Suppressor macrophage (primary cell): ENCODE data around the gene LEMD3.
"Not testable (repeated sequence)": the region's sequence is repeated elsewhere in the genome, so short reads cannot be mapped to it uniquely, and the experiment has no call there.

Experiments
- DNase-seq, 4 experiments: peaks; one replicate each; pipeline ENCODE4 v3.0.0-alpha.2; 2020 to 2022

The LEMD3 gene

DNA sequence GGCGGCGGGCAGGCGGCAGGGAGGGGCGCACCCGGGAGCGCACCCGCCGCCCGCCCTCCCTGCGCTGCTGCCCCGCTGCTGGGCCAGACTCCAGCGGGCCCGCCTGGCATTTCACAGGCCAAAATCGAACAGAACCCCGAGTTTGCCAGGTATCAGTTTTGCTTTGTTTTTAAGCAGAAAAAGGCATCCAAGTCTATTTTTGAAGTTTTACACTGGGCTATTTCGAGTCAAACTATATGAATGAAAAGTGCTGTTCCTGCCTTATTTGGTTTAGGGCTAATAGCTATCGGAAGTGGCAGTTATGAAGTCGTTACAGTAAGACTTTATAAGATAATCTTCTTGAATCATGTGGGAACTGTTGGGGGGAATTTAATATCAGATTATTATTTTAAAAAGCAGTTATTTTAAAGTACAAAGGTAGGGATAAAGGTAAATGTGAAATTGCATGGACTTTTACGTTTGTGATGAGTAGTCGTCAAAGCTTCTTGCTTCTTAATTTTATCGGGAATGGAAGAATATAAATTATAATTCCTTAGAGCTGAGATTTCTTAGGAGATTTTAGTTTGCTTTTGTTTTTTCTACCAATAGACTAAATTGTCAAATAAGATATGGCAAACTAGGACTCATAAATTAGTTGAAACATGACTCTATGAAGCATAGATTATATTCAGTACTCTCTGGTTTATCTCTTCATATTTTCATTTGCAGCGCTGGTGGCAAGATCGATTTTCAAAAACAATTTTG, 110.2 kb downstream of the LEMD3 start:
- peak in 1 of 4 experiments; percentile 17 for DNase-seq

- no peak for DNase-seq
Observed at GRCh38 chr12:65280306-65280705, 110.9 kb downstream of the LEMD3 start.

DNA sequence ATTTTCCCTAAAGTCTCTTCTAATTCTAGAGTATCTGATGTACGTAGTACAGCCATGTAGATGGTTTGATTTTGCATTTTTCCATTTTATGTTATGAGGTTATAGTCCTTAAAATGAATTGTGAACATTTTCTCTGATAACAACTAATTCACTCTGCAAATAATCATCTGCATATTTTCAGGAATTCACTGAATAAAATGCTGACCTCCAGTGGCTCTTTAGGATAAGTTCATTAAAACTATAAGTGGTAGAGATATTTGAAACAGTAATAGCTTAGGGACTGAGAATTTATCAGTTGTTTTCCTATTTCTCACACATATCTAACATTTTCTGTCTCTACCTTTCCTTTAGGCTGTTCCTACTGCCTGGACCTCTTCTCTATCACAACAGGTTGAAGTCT, 113.5 kb downstream of the LEMD3 start:
- DNase-seq = no peak

DNA sequence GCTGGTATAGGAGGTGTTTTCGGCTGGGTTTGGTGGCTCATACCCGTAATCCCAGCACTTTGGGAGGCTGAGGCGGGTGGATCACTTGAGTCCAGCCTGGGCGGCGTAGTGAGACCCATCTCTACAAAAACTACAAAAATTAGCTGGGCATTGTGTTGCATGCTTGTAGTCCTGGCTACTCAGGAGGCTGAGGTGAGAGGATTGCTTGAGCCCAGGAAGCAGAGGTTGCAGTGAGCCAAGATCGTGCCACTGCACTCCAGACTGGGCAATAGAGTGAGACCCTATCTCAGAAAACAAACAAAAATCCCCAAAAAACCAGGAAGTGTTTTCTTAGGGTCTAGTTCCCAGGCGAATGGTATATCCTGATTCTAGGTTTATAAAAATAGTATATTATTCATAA, 116.1 kb downstream of the LEMD3 start:
- not testable (repeated sequence) for DNase-seq

- no peak for DNase-seq
Observed at GRCh38 chr12:65287426-65287825, 118.0 kb downstream of the LEMD3 start.

DNA sequence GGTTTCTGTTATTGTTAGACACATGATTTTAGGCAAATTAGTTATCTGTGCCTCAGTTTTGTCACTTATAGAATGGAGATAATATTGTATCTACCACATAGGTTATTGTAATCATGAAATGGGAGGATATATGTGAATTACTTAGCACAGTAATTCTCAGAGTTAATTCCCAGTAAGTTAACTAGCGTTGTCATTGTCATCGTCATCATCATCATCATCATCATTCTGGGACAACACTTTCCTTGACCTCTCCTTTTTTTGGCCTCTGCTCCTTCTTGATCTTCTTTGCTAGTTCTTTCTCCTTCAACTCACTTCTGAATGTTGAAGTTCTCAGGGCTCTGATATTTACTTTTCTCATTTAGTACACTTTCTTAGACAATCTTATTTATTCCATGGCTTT, 122.9 kb downstream of the LEMD3 start:
- no peak for DNase-seq

DNA sequence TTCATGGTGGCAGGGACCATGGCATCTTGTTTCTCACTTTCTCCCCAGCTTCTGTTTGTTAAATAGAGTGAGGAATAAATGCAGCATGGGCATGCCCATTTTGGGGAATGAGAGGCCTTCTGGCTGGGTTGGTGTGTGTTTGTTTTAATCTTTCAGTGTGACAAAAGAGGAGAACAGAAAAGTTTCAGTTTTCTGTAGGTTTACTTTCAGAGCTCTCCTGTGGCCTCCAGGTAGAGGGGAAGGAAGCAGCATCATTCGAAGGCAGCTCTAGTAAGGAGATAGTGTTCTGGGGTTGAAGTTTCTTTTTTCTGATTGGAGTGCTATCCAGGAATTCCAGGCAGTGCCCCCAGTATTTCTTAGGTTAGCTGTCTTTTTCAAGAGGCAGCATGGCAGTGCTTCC, 124.4 kb downstream of the LEMD3 start:
- DNase-seq = no peak

GRCh38 chr12:65294641-65295262, 125.4 kb downstream of the LEMD3 start:
- no peak for DNase-seq

DNA sequence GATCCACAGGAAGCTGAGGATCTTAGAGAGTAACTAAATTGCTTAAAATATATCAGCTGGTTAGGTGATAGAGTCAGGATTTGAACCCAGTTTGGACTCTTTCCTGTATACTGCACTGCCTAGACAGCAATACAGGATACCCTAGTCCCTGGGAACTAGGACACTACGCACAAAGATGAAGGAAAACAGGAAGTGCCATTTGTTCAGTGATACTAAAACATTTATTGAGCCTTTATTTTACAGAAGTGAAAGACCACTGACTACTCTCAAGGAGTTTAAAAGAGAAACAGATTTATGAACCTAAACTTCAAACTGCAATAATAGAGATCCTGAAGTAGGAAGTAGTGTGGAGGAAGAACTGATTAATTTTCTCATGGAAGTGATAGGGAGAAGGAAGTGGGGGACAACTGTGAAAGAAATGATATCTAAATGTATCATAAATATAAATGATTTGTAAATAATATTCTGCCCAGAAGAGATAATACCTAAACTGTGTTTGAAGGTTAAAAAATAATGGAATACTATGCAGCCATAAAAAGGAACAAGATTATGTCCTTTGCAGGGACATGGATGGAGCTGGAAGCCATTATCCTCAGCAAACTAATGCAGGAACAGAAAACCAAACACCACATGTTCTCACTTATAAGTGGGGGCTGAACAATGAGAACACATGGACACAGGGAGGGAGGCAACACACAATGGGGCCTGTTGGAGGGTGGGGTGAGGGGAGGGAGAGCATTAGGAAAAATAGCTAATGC, 127.3 kb downstream of the LEMD3 start:
- peak in 3 of 4 experiments; percentile 34 to 69 (median 62) for DNase-seq
